ENCODE results near the gene ZBTB20.

GRCh38 chr3:114450008-114450596, 697.0 kb downstream of the ZBTB20 start:
- TF ChIP-seq CTCF (conservative IDR thresholded peaks at IDR 0.05; ENCODE audit: low read depth, low read length) = no peak
- no peak for TF ChIP-seq EZH2 (IDR thresholded peaks at IDR 0.05; ENCODE audit: low read length, unreplicated experiment)

Data from PC-3 (cell line).